Inflammatory macrophage treated with lipopolysaccharide for 1 hour (primary cell): ENCODE measurements around the gene IKZF4.
A peak's percentile ranks its signal among the peaks of the same experiment; 100 is the strongest.

Experiments
- DNase-seq, 2 donors: peaks; one replicate each; pipeline ENCODE4 v3.0.0-alpha.2; 2020 to 2022

The IKZF4 gene

DNA sequence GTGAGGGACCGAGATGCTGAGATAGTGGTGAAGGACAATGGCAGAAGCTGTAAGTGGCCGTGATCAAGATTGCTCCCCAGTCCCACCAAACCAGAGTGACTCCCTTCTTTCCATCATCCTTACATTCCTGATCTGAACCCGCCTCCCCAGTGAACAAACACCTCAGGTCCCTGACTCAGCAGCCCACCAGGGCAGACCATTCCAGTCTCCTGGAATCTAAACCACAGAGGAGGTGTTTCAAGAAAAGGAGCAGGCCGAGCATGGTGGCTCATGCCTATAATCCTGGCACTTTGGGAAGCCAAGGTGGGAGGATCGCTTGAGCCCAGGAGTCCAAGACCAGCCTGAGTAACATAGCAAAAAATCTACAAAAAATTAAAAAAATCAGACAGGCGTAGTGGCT, 65.8 kb downstream of the IKZF4 start:
- DNase-seq = no peak

DNA sequence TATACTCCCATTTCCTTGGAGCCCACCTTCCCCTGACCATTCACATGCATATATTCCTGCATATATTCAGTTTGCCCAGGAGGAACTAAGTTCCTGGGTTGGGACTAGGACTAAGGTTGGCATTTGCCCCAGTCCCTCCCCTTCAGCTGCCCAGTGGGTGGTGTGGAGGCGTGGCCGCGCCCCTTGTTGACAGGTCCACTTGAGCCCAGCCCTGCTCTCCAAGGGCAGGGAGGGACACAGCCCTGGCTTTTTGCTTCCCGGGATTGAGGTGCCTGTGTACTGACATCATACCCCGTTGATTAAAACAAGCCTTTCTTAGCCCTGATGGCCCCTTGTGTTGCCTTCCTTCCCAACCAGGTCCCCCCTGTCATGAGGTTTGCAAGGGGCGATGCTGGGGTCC, 66.4 kb downstream of the IKZF4 start:
- peak; percentile 39 to 55 for DNase-seq
